ENCODE data around the gene CD200.

Gene CD200

GRCh38 chr3:112391648-112392047 is 58.7 kb downstream of the CD200 start:
- no peak for TF ChIP-seq CTCF (conservative IDR thresholded peaks at IDR 0.05; ENCODE audit: control insufficient read depth, insufficient read depth, low read depth, low read length)
- DNase-seq (ENCODE audit: low read depth), result no peak
- no peak overlapping the region for H3K4me3 ChIP-seq (ENCODE audit: control insufficient read depth, low read depth, low read length)

GRCh38 chr3:112392393-112393359 is 59.7 kb downstream of the CD200 start:
- no peak for DNase-seq (ENCODE audit: low read depth)
- no peak overlapping the region for H3K4me3 ChIP-seq (ENCODE audit: control insufficient read depth, low read depth, low read length)
- TF ChIP-seq CTCF (conservative IDR thresholded peaks at IDR 0.05; ENCODE audit: control insufficient read depth, insufficient read depth, low read depth, low read length), result no peak

- no peak for DNase-seq (ENCODE audit: low read depth)
- H3K4me3 ChIP-seq (ENCODE audit: control insufficient read depth, low read depth, low read length), result no peak overlapping the region
- TF ChIP-seq CTCF (conservative IDR thresholded peaks at IDR 0.05; ENCODE audit: control insufficient read depth, insufficient read depth, low read depth, low read length), result no peak
Measured at GRCh38 chr3:112393360-112393728, 60.4 kb downstream of the CD200 start.

GRCh38 chr3:112394003-112394640 is 61.2 kb downstream of the CD200 start:
- H3K4me3 ChIP-seq (ENCODE audit: control insufficient read depth, low read depth, low read length), result no peak overlapping the region
- DNase-seq (ENCODE audit: low read depth), result peak; percentile 34
- TF ChIP-seq CTCF (conservative IDR thresholded peaks at IDR 0.05; ENCODE audit: control insufficient read depth, insufficient read depth, low read depth, low read length), result no peak

GRCh38 chr3:112395181-112395895 is 62.4 kb downstream of the CD200 start:
- no peak for TF ChIP-seq CTCF (conservative IDR thresholded peaks at IDR 0.05; ENCODE audit: control insufficient read depth, insufficient read depth, low read depth, low read length)
- DNase-seq (ENCODE audit: low read depth), result no peak
- no peak overlapping the region for H3K4me3 ChIP-seq (ENCODE audit: control insufficient read depth, low read depth, low read length)

GRCh38 chr3:112395896-112396290 is 62.9 kb downstream of the CD200 start:
- H3K4me3 ChIP-seq (ENCODE audit: control insufficient read depth, low read depth, low read length), result no peak overlapping the region
- no peak for DNase-seq (ENCODE audit: low read depth)
- no peak for TF ChIP-seq CTCF (conservative IDR thresholded peaks at IDR 0.05; ENCODE audit: control insufficient read depth, insufficient read depth, low read depth, low read length)

All from fibroblast of mammary gland (primary cell).